Stimulated activated CD8-positive, alpha-beta memory T cell treated with anti-CD3 and anti-CD28 coated beads, Interleukin-15, amount 100 ng/mL, for 24 hours (primary cell): ENCODE measurements around the gene PLA2G6.
"Not testable (repeated sequence)": the region's sequence is repeated elsewhere in the genome, so short reads cannot be mapped to it uniquely, and the experiment has no call there.

Source experiments
- DNase-seq: peaks from one replicate; pipeline ENCODE4 v3.0.0-alpha.2; 2020; ENCODE audit warnings: low read depth

The PLA2G6 gene

DNA sequence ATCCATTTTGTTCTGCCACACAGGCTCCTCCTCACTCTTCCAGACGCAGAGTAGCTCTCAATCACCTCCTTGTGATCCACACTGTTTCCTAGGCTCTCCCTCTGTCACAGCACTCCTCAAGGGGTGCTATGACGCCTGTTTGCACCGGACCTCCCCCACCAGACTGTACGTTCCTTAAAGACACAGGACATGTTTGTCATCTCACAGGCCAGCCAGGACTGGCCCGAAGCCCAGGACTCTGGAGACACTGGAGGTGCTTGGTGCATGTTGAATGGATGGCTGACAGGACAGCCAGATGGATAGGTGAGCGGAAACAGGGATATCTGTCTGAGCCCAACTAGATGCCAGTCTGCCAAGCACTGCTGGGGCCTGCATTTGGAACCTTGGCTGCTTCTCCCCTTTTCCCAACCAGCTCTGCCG, 13.6 kb downstream of the PLA2G6 start:
- no peak for DNase-seq

- DNase-seq = no peak
Measured at GRCh38 chr22:38165922-38166593, 15.6 kb downstream of the PLA2G6 start.

DNA sequence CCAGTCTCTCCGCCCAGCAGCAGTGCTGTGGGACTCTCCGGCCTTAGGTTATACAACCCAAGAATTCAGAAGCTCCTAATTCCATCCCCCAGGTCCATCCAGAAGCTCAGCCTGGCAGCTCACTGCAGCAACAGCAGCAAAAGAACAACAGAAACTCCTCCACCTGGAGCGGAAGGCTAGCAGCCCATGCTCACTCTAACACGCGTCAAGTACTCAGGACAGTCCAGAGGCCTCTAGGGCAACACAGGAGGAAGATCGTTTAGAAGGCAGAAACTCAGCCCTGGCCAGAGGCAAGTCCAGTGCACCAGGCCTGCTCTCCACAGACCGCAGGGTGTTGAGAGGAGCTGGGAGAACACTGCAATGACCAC, 17.1 kb downstream of the PLA2G6 start:
- DNase-seq = no peak

- DNase-seq = no peak
Measured at GRCh38 chr22:38163844-38164550, 17.6 kb downstream of the PLA2G6 start.

DNA sequence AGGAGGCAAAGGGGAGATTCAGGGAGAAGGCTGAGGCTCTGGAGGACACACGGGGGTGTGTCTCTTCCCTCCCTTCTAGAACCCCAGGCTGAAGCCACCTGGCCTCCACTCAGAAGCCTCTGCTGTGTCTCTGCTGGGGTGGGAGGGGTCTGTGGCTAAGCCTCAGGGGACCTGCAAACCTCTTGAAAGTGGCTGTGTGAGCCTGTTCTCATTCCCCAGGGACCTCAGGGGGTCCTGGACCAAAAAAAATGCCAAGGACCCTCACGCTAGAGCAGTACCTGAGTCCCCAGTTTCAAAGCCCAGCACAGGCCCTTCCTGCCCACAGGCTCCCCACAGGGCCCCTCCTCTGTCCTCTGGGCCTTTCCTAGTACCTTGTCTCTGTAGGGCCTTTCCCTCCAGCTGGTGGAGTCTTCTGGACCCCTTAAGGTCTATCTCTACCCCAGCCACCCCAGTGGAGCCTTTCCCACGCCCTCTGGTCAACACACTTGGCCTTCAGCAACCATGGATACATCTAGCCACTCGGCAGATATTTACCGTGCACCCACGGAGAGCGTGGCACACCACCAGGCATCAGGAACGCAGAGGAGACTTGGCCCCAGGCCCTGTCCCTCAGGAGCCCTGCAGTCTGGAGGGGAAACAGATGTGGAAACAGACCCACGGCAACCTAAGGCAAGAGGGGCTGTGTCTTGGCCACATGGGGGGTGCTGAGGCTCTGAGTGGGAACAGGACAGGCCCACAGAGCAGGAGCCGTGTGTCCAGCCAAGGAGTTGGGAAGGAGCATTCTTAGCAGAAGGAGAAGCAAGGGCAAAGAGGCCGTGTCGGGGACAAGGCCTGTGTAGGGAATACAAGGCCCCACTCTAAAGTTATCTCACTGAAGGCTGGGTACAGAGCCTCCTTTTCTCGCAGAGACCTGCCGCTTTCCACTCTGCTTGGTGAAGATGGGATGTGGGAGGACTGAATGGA, 18.5 kb downstream of the PLA2G6 start:
- DNase-seq = no peak

DNA sequence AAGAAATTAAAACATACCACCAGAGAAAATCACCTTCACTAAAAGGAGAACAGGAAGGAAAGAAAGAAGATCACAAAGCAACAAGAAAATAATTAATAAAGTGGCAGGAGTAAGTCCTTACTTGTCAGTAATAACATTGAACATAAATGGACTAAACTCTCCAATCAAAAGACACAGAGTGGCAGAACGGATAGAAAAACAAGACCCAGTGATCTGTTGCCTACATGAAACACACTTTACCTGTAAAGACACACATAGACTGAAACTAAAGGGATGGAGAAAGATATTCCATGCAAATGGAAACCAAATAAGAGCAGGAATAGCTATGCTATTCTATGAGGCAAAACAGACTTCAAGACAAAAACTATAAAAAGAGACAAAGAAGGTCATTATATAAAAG, 25.9 kb downstream of the PLA2G6 start:
- DNase-seq = no peak

- DNase-seq = not testable (repeated sequence)
Measured at GRCh38 chr22:38154563-38154915, 27.1 kb downstream of the PLA2G6 start.

DNA sequence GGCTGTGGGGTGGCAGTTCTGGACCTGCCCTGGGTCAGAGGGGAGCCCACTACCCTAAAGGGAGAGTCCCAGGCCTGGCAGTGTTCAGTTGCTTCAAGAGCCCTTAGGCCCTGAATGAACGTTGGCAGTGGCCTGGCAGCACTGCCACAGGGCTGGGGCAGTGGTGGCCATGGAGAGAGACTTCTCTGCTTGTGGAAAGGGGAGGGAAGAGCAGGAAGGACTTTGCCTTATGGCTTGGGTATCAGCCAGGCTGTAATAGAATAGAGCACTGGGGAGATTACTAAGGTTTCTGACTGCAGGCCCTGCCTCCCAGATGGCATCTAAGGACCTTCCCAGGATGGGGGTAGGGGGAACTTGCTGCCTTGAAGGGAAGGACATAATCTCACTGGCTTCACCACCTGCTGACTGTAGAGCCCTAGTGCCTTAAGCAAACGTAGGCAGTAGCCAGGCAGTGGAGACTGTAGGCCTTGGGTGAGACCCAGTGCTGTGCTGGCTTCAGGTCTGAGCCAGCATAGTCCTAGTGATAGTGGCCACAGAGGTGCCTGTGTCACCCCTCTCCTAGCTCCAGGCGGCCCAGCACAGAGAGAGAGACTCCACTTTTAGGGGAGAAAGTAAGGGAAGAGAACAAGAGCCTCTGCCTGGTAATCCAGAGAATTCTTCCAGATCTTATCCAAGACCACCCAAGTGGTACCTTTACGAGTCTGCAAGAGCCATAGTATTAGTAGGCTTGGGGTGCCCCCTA, 27.6 kb downstream of the PLA2G6 start:
- no peak for DNase-seq

DNA sequence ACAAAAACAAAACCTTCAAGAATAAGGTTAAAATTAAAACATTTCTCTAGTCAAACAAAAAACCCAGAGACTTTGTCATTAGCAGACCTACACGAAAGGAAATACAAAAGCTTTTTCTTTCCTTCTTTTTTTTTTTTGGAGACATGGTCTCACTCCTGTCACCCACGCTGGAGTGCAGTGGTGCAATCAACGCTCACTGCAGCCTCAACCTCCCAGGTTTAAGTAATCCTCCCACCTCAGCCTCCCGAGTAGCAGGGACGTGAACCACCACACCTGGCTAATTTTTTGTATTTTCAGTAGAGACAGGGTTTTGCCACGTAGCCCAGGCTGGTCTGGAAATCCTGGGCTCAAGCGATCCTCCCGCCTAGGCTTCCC, 30.5 kb downstream of the PLA2G6 start:
- DNase-seq = no peak

- DNase-seq = no peak
Measured at GRCh38 chr22:38148245-38148644, 33.4 kb downstream of the PLA2G6 start.

- not testable (repeated sequence) for DNase-seq
Measured at GRCh38 chr22:38146166-38146565, 35.5 kb downstream of the PLA2G6 start.

GRCh38 chr22:38144025-38144405, 37.6 kb downstream of the PLA2G6 start:
- DNase-seq = no peak

GRCh38 chr22:38142606-38143005, 39.0 kb downstream of the PLA2G6 start:
- DNase-seq = no peak

GRCh38 chr22:38141217-38141973, 40.2 kb downstream of the PLA2G6 start:
- no peak for DNase-seq

- no peak for DNase-seq
Measured at GRCh38 chr22:38139901-38140300, 41.7 kb downstream of the PLA2G6 start.

DNA sequence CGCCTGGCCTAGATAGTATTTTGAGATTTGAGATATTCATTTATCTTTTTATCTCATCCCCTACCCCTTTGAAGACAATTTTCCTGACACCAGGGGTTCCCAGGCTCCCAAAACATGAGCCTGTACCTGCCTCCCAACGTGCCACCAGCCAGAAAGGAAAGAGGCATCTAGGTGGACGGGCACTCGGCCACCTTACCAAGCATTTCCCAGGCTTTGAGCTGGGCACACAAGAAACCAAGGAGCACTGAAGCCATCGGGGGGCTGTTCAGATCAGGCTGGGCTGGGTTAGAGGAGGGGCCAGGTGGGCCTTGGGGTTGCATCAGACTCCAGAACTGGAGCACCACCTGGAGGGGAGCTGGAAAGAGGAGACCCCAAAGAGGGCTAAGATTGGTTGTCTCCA, 42.7 kb downstream of the PLA2G6 start:
- no peak for DNase-seq

GRCh38 chr22:38137876-38138687, 43.5 kb downstream of the PLA2G6 start:
- no peak for DNase-seq

GRCh38 chr22:38136607-38137006, 45.0 kb downstream of the PLA2G6 start:
- no peak for DNase-seq

DNA sequence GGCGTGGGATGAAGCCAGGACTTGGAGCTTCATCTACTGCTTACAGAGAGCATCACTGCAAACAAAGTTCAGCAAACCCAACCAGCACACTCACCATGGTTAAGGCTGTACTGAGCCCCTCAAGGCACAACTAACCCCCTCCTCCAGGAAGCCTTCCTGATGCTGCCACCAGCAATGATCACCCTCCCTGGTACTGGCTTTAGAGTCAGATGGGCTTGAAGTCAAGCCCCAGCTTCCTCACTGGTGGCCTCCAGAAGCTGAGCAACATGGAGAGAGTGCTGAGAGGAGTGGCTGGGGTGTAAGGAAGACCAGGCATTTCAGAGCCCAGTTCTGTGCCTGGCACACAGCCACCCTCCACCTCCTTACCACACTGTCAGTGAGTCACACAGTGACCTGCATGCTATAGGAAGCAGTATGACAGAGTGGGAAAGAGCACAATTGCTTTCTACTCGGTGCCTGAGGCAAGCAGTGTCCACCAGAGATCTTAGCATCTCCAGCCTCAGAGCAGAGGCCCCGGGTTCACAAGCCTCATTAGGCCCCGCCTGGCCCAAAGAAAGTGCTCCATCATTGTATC, 46.4 kb downstream of the PLA2G6 start:
- no peak for DNase-seq

DNA sequence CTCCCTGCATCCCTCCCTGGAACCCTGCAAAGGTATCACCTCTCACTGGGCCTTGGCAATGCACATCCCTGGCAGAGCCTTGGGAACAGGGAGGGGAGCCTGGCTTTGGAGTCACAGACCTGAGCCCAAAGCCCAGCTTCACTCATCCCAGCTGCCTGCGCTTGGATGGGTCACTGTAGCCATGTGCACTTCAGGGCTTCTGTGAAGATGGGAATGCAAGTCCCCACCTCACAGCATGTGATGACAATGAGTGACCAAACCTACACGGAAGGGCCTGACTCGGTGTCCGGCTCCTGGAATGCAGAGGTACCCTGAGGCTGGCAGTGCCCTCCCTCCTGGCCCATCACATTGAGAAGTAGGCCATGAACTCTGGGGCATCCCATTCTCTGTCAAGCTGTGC, 48.3 kb downstream of the PLA2G6 start:
- DNase-seq = no peak
